ENCODE results near the gene C6.

GRCh38 chr5:41172012-41172411 is 41.3 kb downstream of the C6 start:
- no peak for TF ChIP-seq POLR2AphosphoS5 (IDR thresholded peaks at IDR 0.05; ENCODE audit: borderline replicate concordance, low read depth, low read length)
- no peak for TF ChIP-seq EZH2 (IDR thresholded peaks at IDR 0.05)

All from SK-N-MC (cell line).